DND-41 (cell line): ENCODE measurements around the gene IFNG-AS1.

Experiments
- EZH2 ChIP-seq: IDR thresholded peaks from 3 replicates; pipeline ENCODE4 v1.6.1; 2012; ENCODE audit warnings: borderline replicate concordance, low read depth, mild to moderate bottlenecking, moderate library complexity, low read length, inconsistent platforms; ENCODE audit not compliant: severe bottlenecking
- TF ChIP-seq, protein P1 (sequence below): IDR thresholded peaks from 2 replicates; pipeline ENCODE4 v1.5.1; 2012; ENCODE audit warnings: borderline replicate concordance, low read length, moderate library complexity, mild to moderate bottlenecking; ENCODE audit not compliant: poor library complexity, severe bottlenecking; ENCODE audit errors: extremely low read depth

DNA sequence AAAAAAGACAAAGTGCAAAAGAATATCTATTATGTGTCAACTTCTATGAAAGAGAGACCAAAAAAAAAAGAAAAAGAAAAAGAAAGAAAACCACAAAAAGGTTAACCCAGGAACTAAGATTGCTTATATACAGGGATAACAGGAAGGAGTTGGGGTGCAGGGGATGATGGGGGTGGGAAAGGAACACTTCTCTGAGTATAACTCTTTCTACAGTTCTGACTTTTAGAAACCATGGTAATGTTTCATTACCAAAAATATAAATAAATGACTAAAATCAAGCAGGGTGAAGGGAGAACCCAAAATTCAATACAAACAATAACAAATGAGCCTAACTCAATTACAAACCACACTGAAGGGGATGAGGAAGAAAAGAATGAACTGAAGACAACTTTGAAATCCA is 9.1 kb downstream of the IFNG-AS1 start:
- TF ChIP-seq, protein P1, sequence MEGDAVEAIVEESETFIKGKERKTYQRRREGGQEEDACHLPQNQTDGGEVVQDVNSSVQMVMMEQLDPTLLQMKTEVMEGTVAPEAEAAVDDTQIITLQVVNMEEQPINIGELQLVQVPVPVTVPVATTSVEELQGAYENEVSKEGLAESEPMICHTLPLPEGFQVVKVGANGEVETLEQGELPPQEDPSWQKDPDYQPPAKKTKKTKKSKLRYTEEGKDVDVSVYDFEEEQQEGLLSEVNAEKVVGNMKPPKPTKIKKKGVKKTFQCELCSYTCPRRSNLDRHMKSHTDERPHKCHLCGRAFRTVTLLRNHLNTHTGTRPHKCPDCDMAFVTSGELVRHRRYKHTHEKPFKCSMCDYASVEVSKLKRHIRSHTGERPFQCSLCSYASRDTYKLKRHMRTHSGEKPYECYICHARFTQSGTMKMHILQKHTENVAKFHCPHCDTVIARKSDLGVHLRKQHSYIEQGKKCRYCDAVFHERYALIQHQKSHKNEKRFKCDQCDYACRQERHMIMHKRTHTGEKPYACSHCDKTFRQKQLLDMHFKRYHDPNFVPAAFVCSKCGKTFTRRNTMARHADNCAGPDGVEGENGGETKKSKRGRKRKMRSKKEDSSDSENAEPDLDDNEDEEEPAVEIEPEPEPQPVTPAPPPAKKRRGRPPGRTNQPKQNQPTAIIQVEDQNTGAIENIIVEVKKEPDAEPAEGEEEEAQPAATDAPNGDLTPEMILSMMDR = no peak
- no peak for TF ChIP-seq EZH2
